Measurements from ENCODE around the gene SLC4A8. TPM values are rescaled to one million over a fixed set of nuclear protein-coding genes. Genes with fewer than 3 reads are reported as not detected.
A peak's percentile ranks its signal among the peaks of the same experiment; 100 is the strongest.

Gene SLC4A8
- total RNA-seq, 1 experiment from 2014 or later: 3.0 TPM

- Histone ChIP-seq H3K4me3 (no peak overlapping the region), H3K4me2 (no peak overlapping the region), H3K4me1 (replicated peaks; ENCODE audit: insufficient read depth) (no peaks in the 10 kb centered on the region), H3K9me3 (ENCODE audit: insufficient read depth, low read depth) (no peaks in the 10 kb centered on the region), H2AFZ (no peak overlapping the region), H4K20me1 (ENCODE audit: insufficient read depth) (no peaks in the 10 kb centered on the region), H3K79me2 (ENCODE audit: low read depth) (no peaks in the 10 kb centered on the region), H3K9me2 (ENCODE audit: insufficient read depth) (no peaks in the 10 kb centered on the region), H3F3A (ENCODE audit: insufficient read depth, low read depth) (no peaks in the 10 kb centered on the region), H3K36me3 (ENCODE audit: low read depth) (no peaks in the 10 kb centered on the region), H3K27me3 (ENCODE audit: insufficient read depth, low read depth) (no peaks in the 10 kb centered on the region), H3K27ac (no peak overlapping the region)
- BruUV-seq (replicated peaks): no TSS peak
- intact Hi-C loops (cut with micrococcal nuclease; ENCODE audit: unreplicated experiment): no loop called here
- POLR2A ChIA-PET (ENCODE audit: unreplicated experiment): no interaction called here
- TF ChIP-seq, protein P1, sequence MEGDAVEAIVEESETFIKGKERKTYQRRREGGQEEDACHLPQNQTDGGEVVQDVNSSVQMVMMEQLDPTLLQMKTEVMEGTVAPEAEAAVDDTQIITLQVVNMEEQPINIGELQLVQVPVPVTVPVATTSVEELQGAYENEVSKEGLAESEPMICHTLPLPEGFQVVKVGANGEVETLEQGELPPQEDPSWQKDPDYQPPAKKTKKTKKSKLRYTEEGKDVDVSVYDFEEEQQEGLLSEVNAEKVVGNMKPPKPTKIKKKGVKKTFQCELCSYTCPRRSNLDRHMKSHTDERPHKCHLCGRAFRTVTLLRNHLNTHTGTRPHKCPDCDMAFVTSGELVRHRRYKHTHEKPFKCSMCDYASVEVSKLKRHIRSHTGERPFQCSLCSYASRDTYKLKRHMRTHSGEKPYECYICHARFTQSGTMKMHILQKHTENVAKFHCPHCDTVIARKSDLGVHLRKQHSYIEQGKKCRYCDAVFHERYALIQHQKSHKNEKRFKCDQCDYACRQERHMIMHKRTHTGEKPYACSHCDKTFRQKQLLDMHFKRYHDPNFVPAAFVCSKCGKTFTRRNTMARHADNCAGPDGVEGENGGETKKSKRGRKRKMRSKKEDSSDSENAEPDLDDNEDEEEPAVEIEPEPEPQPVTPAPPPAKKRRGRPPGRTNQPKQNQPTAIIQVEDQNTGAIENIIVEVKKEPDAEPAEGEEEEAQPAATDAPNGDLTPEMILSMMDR (conservative IDR thresholded peaks at IDR 0.05): no peak
- TF ChIP-seq EZH2 (IDR thresholded peaks at IDR 0.05; ENCODE audit: low read depth): no peak
- no peak for DNase-seq
- CTCF ChIA-PET: no interaction called here
Observed at GRCh38 chr12:51443573-51443972, 18.9 kb downstream of the SLC4A8 start.

DNA sequence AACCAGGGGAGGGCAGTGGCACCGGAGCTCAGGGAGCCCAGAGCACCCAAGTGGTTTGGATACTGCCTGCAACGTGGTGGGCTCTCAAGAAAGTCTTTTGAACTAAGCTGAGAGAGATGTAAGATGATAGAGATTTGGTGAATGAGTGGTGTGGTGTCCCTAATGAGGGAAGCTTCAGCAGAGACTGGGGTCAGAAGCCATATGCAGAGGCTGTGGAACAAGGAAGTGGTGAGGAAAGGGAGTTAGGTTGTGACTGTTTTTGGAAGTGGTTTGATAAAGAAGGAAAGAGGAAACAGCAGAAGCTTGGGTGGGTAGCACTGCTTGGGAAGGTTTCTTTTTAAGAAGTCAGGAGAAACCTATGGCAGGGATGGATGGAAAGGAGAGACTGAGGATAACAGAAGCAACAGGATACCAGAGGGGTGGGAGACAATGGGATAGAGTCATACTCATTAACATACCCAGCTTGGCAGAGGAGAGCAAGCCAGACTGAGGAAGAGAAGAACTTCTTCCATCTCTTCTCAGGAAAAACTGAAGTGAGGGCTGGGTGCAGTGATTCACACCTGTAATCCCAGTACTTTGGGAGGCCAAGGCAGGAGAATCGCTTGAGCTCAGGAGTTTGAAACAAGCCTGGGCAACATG, 24.1 kb downstream of the SLC4A8 start:
- intact Hi-C loops (cut with micrococcal nuclease; ENCODE audit: unreplicated experiment): no loop called here
- H3K4me1 ChIP-seq (replicated peaks; ENCODE audit: insufficient read depth): no peaks in the 10 kb centered on the region
- no peaks in the 10 kb centered on the region for H3K79me2 ChIP-seq (ENCODE audit: low read depth)
- no peaks in the 10 kb centered on the region for H3K27me3 ChIP-seq (ENCODE audit: insufficient read depth, low read depth)
- no peaks in the 10 kb centered on the region for H3F3A ChIP-seq (ENCODE audit: insufficient read depth, low read depth)
- no peaks in the 10 kb centered on the region for H3K36me3 ChIP-seq (ENCODE audit: low read depth)
- H3K4me3 ChIP-seq: no peak overlapping the region
- BruUV-seq (replicated peaks): no TSS peak
- DNase-seq: no peak
- ChIA-PET CTCF (no interaction called here), POLR2A (ENCODE audit: unreplicated experiment) (interaction anchor here (0.7 kb wide), 1 partner anchor 415 kb away, joined by 3 read pairs; no protein-coding TSS in a partner anchor)
- no peak overlapping the region for H3K4me2 ChIP-seq
- no peak for TF ChIP-seq EZH2 (IDR thresholded peaks at IDR 0.05; ENCODE audit: low read depth)
- TF ChIP-seq, protein P1 (conservative IDR thresholded peaks at IDR 0.05): no peak
- H3K9me3 ChIP-seq (ENCODE audit: insufficient read depth, low read depth): no peaks in the 10 kb centered on the region
- H3K9me2 ChIP-seq (ENCODE audit: insufficient read depth): no peaks in the 10 kb centered on the region; the same call in 1 of the 2 replicates
- H3K27ac ChIP-seq: no peak overlapping the region
- no peak overlapping the region for H2AFZ ChIP-seq
- no peaks in the 10 kb centered on the region for H4K20me1 ChIP-seq (ENCODE audit: insufficient read depth)

DNA sequence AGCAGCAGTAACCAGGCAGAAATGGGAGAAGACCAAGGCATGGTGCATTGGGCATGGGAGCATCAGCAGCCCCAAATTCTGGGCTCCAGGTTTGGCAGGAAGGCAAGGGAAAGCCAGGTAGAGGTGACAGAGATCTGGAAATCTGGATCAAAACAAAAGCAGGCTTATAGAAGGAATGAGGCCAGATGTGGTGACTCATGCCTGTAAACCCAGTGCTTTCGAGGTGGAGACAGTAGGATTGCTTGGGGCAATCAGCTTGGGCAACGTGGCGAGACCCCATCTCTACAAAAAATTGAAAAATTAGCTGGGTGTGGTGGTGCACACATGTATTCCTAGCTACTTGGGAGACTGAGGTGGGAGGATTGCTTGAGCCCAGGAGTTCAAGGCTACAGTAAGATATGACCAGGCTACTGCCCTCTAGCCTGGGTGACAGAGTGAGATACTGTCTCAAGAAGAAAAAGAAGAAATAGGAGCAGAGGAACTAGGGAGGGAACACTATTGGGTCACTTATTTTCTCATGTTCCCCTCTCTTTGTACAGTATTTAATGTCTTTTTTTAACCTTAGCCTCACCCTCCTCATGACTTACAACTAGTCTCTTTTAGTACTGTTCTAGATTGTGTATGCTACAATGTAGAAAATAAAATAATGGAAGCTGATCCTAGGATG, 25.1 kb downstream of the SLC4A8 start:
- ChIA-PET POLR2A (ENCODE audit: unreplicated experiment) (no interaction called here), CTCF (no interaction called here)
- TF ChIP-seq, protein P1 (conservative IDR thresholded peaks at IDR 0.05): no peak
- TF ChIP-seq EZH2 (IDR thresholded peaks at IDR 0.05; ENCODE audit: low read depth): no peak
- H3K9me2 ChIP-seq (ENCODE audit: insufficient read depth): no peaks in the 10 kb centered on the region; the same call in 1 of the 2 replicates
- DNase-seq: peak; percentile 5 to 38
- H2AFZ ChIP-seq: no peak overlapping the region
- no peaks in the 10 kb centered on the region for H3K27me3 ChIP-seq (ENCODE audit: insufficient read depth, low read depth)
- no peaks in the 10 kb centered on the region for H4K20me1 ChIP-seq (ENCODE audit: insufficient read depth)
- intact Hi-C loops (cut with micrococcal nuclease; ENCODE audit: unreplicated experiment): no loop called here
- H3K36me3 ChIP-seq (ENCODE audit: low read depth): no peaks in the 10 kb centered on the region
- H3K9me3 ChIP-seq (ENCODE audit: insufficient read depth, low read depth): no peaks in the 10 kb centered on the region
- no peak overlapping the region for H3K4me3 ChIP-seq
- H3F3A ChIP-seq (ENCODE audit: insufficient read depth, low read depth): no peaks in the 10 kb centered on the region
- H3K4me2 ChIP-seq: no peak overlapping the region
- no peak overlapping the region for H3K27ac ChIP-seq
- no TSS peak for BruUV-seq (replicated peaks)
- H3K79me2 ChIP-seq (ENCODE audit: low read depth): no peaks in the 10 kb centered on the region
- no peaks in the 10 kb centered on the region for H3K4me1 ChIP-seq (replicated peaks; ENCODE audit: insufficient read depth)
